HG03558 (cell line): Measurements from ENCODE around the gene SMIM10L2A.
A peak's percentile ranks its signal among the peaks of the same experiment; 100 is the strongest.
"Not testable (repeated sequence)": the region's sequence is repeated elsewhere in the genome, so short reads cannot be mapped to it uniquely, and the experiment has no call there.

ENCODE experiments used
- ATAC-seq: cut with Tn5 transposase; IDR thresholded peaks from one replicate; pipeline ENCODE4 v1.9.1; 2021; ENCODE audit warnings: moderate number of reproducible peaks; ENCODE audit not compliant: unreplicated experiment; ENCODE audit errors: extremely low read depth

Gene SMIM10L2A

DNA sequence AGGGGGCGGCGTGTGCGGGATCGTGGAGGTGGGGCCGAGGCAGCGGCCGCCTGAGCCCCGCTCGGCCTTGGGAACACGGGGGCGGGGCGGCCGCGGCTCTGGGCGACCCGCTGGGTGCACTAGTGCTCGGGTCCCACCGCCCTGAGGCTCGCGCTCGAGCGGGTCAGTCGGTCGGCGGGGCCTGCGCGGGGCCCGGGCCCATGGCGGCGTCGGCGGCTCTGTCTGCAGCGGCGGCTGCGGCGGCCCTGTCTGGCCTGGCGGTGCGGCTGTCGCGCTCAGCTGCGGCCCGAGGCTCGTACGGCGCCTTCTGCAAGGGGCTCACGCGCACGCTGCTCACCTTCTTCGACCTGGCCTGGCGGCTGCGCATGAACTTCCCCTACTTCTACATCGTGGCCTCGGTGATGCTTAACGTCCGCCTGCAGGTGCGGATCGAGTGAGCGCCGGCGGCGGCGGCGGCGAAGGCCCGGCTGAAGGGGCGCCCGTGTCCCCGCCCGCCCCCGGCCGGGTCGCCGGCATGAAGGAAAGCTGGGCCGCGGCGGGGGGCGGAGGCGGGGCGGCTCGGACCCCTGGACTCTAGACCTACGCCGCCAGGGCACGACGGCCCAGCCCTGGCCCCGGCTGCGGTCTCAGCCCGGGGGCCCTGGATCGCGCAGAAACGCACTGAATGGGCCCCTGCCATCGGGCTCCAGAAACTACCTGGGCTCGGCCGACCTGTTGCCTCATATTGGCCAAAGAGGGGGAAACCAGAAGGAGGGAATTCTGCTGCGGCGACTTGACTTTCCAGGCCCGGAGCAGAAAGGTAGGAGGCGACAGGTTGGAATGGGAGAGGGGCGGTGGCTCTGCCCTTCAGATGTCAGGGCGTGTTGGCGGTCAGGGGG, at the start of gene SMIM10L2A:
SMIM10L2A (plus strand) TSS at position 13 of the 878 bp plus-strand sequence; CDS start at position 201, 188 bp downstream.
- peak; percentile 7 for ATAC-seq

DNA sequence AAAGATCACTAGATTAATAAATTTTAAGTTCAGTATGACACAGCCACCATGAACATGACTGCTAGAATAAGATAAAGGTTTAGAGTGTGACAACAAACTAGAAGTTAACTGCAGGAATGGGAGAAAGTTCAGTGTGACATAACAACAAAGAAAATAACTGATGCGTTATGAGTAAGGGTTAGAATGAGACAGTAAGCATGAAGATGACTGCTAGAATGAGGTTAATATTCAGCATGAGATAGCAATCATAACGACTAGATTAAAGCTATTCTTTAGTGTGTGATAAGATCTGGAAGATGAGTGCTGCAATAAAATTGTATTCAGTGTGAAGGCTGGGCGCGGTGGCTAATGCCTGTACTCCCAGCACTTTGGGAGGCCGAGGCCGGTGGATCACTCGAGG, 48.4 kb upstream of the SMIM10L2A start:
- ATAC-seq, result no peak

DNA sequence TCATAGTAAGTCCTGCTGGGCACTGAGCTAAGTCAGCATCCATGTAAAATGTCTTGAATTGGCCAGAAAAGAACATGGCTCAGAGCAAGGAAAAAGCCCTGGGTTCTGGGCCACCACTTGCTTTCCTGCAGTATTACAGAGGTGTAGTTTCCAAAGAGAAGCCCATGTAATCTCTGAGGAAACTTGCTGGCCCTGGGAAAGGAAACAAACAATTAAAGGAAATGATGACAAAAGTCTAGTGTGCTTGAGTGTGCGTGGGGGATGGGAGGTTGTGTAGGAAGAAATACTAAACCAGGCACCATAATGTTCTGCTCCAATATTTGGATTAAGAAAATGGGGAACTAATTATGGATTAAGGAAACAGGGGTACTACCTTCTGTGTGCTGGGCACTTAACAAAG, 39.5 kb upstream of the SMIM10L2A start:
- no peak for ATAC-seq

DNA sequence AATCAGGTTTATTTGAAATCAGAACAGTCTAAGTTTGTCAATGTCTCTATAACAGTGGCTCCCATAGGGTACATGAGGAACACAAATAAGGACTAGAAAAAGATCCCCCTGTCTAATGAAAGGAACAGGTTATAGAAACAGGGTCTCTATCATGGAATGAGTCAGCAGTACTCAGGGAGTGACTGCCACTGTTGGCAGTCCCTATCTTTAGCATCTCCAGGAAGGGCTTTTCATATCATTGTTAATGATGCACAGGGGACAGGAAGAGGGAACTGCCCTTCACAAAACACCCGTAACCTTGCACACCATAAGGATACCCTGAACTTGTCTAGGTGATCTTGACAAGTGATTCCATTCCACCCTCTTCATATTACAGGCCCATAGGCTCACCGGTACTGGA, 38.5 kb upstream of the SMIM10L2A start:
- no peak for ATAC-seq

DNA sequence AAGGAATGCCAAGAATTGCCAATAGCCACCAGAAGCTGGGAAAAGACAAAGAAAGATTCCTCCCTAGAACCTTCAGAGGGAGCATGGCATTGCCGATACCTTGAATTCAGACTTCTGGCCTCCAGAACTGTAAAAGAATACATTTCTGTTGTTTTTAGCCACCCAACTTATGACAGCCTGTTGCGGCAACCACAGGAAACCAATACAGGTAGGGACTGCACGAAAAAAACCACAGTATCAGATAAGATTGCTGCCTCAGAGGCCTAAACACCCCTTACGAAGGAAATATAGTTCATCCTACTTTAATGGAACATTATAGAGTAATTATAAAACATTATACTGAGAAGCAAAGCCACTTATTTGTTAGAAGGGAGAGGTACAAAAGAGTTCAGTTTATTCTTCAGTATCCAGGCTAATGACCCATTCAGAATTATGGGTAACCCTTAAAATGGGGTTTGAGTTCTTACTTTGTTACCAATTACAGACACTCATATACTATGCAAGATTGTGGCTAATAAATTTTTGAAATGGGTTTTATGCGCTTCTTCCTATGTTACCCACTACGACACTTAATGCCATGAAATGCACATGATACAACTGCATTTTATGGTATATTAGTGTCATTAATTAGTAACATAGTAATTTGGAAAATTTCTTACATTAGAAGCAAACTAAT, 37.4 kb upstream of the SMIM10L2A start:
- ATAC-seq, result no peak

DNA sequence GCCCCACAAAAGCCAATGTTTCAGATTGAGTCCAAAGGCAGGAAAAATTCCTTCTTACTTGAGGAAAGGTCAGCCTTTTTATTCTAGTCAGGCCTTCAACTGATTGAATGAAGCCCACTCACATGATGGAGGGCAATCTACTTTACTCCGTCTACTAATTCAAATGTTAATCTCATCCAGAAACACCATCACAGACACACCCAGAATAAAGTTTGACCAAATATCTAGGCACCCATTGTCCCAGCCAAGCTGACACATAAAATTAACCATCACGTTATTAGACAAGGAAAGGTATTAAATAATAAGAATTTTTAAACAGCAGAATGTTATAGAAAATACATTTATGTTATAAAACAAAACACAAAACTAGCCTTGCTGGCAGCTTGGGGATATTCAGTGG, 32.9 kb upstream of the SMIM10L2A start:
- no peak for ATAC-seq

DNA sequence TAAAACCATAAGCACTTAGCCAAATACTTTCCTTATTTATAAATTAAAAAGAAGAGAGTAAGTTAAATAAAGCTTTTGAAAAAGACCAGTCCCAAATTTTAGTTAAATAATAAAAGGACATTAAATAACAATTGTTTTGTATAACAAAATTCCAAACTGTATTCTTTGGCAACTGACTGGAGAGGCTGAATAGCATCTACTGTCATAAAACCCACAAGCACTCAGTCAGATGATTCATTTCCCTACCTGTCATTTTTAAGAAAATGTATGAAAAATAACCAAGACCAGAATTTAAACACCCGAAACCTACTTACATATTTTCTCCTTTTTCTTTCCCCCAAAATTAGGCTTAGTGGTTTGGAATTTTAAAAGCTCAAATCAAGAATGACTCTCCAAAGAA, 32.5 kb upstream of the SMIM10L2A start:
- no peak for ATAC-seq

DNA sequence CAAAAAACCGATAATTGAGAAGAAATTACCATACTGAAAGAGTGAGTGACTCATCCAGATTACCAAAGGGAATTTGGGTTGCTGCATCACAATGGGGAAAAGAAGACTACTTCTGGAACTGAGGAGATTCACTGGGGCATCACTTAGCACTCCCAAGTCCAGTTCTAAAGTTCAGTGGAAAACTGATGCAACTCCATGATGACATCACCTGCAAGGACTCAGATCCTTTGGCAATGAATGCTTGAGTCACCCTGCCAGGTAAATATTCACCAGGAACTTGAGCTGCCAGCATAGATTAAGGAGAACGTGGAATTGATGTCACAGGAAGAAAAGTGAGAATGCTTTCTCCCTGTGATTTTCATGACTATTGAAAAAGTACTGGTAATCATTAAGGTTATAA, 32.0 kb upstream of the SMIM10L2A start:
- ATAC-seq, result no peak

DNA sequence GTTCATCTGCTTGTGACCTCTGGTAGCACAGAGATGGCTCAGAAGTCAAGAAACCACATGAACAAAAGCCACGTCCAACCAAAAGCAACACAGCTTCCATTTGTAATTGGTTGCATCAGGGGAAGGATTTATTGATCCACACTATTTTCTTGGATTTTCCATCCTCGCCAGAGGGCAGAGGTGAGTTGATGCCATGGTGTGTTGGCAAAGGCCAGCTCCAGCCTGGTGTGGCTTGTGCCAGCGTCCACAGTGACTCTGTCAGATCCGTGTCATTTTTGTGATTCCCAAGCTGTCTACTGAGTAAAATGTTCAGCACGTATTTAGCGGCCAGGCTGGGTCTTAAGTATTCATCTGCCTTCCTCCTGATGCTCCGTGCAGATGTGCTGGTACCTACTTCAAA, 30.0 kb upstream of the SMIM10L2A start:
- no peak for ATAC-seq

DNA sequence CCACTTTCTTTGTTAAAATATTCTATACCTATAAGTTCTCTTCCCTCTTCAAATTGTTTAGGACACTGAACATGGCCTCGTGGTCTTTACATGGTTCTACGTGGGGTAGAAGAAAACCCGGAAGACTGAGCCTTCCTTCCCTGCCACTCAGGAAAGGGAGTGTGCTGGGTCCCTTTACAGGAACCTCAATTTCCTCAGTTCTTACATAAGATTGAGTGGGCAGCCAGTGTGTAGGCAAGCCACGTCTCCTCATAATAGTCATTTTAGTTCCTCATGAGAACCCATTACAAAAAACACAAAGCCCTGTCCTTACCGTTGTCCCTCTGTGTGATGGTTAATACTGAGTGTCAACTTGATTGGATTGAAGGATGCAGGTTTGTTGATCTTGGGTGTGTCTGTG, 28.7 kb upstream of the SMIM10L2A start:
- no peak for ATAC-seq

DNA sequence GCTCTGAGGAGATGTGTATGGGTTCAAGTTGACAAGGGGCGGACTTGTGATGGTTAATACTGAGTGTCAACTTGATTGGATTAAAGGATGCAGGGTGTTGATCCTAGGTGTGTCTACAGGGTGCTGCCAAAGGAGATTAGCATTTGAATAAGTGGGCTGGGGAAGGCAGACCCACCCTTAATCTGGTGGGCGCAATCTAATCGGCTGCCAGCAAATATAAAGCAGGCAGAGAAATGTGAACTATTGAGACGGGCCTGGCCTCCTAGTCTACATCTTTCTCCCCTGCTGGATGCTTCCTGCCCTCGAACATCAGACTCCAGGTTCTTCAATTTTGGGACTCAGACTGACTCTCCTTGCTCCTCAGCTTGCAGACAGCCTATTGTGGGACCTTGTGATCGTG, 26.7 kb upstream of the SMIM10L2A start:
- ATAC-seq, result no peak

DNA sequence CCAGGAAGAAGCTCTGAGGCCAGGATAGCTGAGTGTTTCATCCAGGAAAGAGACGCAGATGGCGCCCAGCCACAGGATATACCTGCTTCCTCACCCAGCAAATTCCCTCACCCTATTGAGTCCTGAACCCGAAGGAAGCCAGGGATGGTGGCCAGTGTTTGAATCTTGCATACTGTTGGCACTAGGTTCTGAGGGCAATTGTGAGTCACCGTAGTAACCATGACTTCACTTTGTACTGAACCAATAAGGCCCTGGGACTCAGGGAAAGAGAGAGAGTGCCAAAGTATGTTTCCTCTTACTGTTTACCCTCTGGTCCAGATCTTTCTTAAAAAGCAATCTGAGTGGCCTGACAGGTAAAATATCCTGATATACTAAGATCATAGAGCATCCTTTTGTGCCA, 25.6 kb upstream of the SMIM10L2A start:
- ATAC-seq, result no peak

DNA sequence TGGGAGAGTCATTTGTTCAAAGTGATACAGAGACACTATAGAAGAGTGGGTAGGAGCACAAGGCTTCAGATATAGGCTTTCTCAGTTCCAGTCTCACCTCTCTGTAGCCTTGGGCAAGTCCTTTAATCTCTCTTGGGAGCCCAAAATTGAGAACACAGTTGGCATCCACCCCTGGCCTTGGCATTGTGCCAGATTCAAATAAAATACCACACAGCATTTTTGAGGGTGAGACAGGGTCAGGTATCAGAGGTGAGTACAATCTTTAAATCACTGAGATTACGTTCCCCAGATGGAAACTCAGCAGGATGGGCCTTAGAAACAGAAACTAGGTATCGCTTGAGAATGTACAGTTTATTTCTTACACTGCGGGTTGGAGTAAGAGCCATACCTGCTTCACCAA, 25.2 kb upstream of the SMIM10L2A start:
- no peak for ATAC-seq

DNA sequence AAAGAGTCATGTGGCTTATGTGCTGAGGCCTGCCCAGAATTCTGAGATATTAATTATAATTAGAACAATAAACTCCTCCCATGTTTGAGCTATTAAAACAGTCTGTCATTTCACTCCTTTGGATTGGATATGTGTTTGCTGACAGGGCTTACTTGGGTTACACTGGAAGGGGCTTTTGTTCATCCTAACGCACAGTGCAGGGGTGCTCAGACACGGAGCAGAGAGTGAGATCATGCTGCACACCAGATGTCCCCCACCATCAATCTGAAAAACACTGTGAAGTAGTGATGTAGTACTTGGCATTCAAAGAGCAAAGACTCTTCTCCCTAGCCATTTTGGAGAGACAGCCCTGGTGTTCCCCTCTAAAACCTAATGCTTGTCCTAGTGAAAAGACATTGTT, 24.1 kb upstream of the SMIM10L2A start:
- no peak for ATAC-seq

DNA sequence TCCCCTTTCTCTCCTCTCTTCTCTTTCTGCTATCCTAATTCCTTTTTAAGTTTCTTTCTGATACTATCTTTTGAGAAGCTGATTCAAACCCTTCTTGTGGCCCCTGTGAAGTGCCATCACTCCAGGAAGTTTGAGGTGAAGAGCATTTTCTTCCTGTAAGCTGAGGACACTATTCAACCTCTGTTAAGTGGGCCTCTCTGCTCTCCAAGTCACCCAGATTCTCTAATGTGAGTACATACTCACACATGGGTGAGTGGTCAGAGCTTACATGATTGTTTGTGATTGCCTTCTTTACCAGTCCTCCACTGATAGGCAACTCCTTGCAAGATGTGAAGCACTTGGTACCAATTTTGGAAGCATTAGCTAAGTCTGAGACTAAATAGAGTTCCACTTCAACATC, 18.4 kb upstream of the SMIM10L2A start:
- no peak for ATAC-seq

DNA sequence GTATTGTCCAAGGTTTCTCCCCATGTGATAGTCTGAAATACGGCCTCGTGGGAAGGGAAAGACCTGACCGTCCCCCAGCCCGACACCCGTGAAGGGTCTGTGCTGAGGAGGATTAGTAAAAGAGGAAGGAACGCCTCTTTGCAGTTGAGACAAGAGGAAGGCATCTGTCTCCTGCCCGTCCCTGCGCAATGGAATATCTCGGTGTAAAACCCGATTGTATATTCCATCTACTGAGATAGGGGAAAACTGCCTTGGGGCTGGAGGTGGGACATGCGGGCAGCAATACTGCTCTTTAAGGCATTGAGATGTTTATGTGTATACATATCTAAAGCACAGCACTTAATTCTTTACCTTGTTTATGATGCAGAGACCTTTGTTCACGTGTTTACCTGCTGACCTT, 15.3 kb upstream of the SMIM10L2A start:
- not testable (repeated sequence) for ATAC-seq

DNA sequence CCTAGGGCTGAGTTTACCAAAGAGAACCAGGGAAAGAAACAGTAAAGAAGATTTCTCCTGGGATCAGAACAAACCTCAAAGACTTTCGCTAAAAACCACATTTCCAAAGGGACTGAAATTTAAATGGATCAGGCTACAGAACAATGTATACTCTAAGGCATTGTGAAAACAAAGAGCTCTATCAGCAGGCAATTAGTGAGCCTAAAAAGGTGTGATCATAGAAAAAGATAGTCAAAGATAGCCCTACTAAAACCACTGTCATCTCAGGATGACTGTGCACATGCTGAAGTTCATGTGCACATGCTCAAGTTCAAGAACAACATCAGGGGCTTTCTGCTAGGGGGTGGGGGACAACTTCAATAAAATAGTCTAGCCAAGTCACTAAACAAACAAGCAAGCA, 12.9 kb upstream of the SMIM10L2A start:
- ATAC-seq, result no peak

DNA sequence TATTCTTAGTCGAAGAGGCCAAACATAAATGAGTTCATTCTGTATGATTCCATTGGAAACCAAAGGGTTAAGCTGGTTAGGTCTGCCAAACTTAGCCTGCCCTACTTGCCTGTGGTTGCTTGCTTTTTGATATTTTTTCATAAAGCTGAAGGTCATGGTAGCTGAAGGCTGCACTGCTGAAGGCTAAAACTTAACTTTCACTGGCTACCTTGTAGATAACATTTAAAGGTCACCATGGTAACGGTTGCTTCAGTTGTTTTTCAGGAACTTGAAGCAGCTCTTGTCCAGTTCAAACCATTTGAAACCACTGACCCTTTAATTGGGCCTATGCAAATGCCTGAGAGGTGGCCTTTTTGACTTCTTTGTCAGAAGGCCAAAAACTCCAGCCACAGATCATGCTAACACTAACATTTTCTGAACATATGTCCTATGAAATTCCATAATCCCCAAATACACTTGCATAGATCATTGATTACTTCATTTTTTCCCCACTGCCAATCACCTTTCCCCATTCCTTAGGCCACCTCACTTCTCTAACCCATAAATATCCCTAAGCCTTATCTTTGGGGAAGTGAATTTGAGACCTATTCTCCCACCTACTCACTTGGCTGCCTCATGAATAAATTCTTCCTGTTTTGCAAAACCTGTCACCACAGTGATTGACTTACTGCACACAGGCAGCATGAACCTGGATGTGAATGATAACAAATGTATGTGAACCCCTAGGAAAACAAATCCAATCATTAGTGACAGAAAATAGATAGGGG, 10.7 kb upstream of the SMIM10L2A start:
- ATAC-seq, result no peak

DNA sequence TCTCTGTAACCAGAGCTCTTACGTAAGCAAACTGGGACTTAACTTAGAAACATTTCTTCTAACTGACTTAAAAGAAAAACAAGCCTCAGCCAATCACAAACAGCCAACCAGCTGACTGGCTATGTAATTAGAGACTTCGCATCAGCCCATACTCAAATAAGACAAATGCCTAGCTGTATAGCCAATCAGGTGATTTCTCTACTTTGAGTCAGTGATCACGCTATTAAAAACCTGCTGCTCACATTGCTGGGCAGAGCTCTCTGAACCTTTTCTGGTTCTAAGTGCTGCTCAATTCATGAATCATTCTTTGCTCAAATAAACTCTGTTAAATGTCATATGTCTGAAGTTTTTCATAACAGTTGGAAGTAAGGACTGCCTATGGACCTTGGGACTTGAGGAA, 9.9 kb upstream of the SMIM10L2A start:
- no peak for ATAC-seq

DNA sequence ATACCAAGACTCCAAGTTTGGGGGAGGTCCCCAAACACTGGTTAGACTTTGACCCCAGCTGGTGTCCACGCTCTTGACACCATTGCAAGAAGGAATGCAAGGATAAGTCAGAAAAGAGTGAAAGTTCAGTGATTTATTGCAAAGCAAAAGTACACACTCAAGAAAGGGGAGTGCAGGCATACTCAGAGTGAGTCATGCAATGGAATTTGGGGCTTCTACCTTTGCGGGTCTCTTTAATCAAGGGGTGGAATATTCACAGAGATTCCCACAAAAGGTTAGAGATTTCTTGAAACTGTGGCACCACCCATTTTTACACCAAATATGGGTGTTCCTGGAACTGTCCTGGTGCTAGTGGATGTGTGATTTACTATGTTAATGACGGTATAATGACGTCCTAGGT, 5.2 kb upstream of the SMIM10L2A start:
- no peak for ATAC-seq

DNA sequence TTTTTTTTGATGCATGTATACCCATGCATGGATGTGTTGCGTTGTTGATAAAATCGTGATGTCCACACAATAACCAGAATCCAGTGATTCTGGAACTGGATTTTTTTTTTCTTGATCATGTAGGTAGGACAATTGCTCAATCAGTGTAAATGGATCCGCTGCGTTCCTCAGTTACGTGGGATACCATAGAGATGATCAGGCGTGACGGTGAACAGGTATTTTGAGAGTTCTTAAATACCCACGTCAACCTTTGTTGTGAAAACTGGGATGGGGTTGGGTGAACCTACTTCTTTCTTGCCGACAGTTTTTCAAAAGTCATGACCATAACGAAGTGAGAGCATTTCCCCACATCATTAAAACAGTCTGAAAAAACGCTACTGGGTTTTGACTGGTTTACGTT, 913 bp upstream of the SMIM10L2A start:
- ATAC-seq, result no peak
